Measurements from ENCODE around the gene KCTD10. TPM values are rescaled to one million over a fixed set of nuclear protein-coding genes. Genes with fewer than 3 reads are reported as not detected.
A peak's percentile ranks its signal among the peaks of the same experiment; 100 is the strongest.

KCTD10 gene
- total RNA-seq, 2 donors from 2014 or later: 53.5 to 56.9 TPM

DNA sequence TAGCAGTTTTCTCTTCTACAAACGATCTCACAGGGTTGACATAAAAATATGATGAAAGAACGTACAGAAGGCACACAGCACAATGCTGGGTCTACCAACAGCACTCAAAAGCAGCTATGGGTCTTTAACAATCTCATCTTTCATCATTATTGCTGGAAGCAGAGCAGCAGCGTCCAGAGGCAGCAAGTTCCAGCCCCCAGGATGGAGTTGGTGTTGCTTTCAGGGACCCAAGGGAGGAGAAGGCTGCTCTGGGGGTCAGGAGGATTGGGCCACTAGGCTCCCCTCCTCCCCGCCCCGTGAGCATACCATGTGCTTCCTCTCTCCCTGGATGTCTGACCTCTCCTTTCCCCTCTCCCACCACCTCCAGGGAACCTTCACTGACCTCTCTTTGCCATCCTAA lies 13.3 kb downstream of the KCTD10 start:
- Mint-ChIP-seq H3K36me3 (peaks cover 0 to 9% of the 10 kb centered on the region in 2 donors), H3K27ac (peak overlapping the region; percentile 11 to 75), H3K9me3 (no peaks in the 10 kb centered on the region)
- ATAC-seq (no peak), DNase-seq (ENCODE audit: low spot score in 2 of 2) (no peak)

DNA sequence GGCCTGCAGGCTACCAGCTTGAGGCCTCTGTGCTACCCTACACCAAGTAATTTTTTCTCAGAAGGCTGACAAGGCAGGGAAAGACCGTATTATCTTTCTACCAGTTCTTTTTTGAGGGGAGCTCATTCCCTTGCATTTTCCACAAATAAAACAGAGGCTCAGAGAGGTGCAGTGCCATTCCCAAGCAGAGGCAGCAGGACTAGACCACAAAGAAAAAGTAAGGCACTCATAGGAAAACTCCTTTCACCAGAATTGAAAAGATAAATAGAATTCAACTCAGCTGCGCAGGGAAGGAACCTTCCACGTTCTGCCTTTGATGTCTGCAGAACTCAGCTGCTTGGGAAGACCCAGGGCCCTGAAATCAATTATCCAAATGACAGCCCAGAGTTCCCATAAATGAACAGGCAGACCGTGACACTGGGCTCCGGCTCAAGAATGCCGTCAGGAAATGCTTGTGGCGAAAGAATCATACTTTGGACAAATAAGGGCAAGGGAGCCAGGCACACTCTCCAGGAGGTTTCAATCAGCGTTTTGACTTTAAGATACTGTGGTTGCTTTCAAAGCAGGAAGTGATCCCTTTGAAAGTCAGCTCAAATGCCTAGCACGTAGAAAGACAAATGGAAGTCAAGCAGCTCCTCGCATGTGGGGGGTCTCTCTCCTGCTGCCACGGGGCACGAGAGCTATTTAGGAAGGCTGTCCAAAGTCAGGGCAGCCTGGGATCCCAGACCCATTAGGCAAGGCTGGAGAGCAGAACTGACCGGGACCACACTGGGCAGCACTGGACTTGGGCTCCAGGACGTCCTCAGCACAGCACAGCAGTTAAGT lies 14.0 kb downstream of the KCTD10 start:
- Mint-ChIP-seq H3K36me3 (peaks cover 0 to 10% of the 10 kb centered on the region in 2 donors), H3K9me3 (no peaks in the 10 kb centered on the region), H3K27ac (peak overlapping the region; percentile 11 to 75)
- DNase-seq (ENCODE audit: low spot score in 2 of 2) (no peak), ATAC-seq (peak; percentile 76 to 89)

DNA sequence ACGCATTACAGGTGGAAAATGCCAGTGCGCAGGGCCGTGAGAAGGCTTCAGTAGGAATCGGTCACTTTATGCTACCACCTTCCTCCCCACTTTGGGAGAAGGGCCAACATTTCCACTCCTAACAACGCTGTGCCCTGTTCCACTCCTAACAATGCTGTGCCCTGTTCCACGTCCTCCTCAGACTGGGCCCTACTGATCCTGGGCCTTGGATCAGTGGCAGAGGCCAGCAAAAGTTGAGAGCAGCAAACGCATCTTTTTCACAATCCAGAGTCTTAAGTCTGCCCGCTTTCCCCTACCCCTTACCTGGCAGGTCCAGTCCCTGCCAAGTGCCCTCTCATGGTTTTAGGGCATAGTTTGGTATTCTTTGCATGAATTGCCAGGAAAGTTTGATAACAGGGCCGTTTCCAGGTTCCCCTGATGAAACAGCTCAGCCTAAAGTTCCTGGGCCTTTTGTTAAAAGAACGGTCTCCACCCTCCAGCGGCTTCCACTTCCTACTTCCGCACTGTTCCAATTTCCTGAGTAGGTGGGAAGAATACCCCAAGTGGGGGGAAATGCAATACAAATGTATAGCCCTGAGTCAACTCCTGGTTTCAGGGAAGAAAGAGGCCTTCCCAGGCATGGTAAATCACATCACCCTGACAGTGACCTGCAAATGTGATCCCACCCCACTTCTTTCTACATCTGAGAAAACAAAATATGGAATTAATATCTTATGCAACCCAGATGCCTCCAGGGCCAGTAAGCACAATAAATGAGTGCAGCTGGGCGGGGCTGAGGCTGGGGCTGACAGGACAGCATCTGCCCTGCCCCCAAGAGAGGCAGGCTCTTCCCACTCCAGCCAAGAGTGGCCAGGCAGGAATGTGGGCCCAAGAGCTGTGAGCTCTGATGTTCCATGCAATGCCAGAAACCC lies 15.0 kb downstream of the KCTD10 start:
- Mint-ChIP-seq H3K27ac (peak overlapping the region; percentile 11 to 75), H3K9me3 (no peaks in the 10 kb centered on the region), H3K36me3 (peaks cover 6 to 15% of the 10 kb centered on the region in 2 donors)
- ATAC-seq (no peak), DNase-seq (ENCODE audit: low spot score in 2 of 2) (no peak)

GRCh38 chr12:109461049-109461845 lies 15.9 kb downstream of the KCTD10 start:
- H3K36me3 Mint-ChIP-seq: peaks cover 7 to 15% of the 10 kb centered on the region in 2 donors
- DNase-seq (ENCODE audit: low spot score in 2 of 2) (no peak), ATAC-seq (peak in 1 of 2 donors; percentile 26)
- H3K9me3 Mint-ChIP-seq: no peaks in the 10 kb centered on the region
- peak overlapping the region in 1 of 2 donors; percentile 44 for H3K27ac Mint-ChIP-seq

- DNase-seq (ENCODE audit: low spot score in 2 of 2) (no peak), ATAC-seq (no peak)
- peak overlapping the region; percentile 44 to 63 for H3K27ac Mint-ChIP-seq
- H3K9me3 Mint-ChIP-seq: no peaks in the 10 kb centered on the region
- peaks cover 13 to 15% of the 10 kb centered on the region in 2 donors for H3K36me3 Mint-ChIP-seq
Measured at GRCh38 chr12:109460538-109460937, 16.6 kb downstream of the KCTD10 start.

DNA sequence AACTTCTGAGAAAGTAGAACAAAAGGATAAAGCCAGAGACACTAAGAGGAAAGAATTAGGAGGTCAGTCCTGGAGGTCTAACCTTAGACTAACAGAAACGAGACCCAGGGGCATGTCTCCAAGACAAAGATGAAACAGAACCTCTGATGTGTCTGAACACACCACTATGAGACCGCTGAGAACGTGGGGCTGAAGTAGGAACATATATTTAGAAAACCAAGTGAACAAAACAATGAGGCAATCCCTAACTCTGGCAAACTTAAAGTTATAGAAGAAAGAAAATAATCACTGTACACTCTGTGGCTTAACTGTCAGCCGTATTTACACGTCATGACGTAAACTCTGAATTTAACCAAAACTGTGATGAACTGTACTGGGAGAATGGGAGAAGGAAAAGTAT lies 17.9 kb downstream of the KCTD10 start:
- Mint-ChIP-seq H3K27ac (no peak overlapping the region), H3K9me3 (no peaks in the 10 kb centered on the region), H3K36me3 (peaks cover 11 to 14% of the 10 kb centered on the region in 2 donors)
- no peak for ATAC-seq
- DNase-seq (ENCODE audit: low spot score in 2 of 2): no peak

DNA sequence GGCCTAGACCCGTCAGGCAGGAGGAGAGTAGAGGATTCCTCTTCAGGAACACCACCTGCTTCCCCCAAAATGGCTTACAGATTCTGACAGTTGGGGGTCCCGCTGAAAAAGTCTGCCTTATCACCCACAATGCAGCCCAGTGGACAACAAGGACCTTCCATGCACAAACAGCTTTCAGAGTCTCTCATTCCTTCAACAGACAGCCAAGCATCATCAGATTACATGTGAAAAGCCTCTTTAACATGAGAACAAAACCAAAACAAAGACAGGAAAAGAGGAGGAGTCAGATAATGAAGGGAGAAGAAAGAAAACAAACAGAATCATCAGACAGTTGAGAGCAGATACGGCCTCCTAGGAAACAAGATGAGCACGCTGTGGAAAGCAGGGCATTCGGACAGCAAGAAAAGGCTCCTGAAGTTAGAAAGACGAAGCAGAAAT lies 18.3 kb downstream of the KCTD10 start:
- DNase-seq (ENCODE audit: low spot score in 2 of 2): no peak
- Mint-ChIP-seq H3K27ac (peak overlapping the region in 1 of 2 donors; percentile 33), H3K9me3 (no peaks in the 10 kb centered on the region), H3K36me3 (peaks cover 8 to 17% of the 10 kb centered on the region in 2 donors)
- ATAC-seq: no peak

DNA sequence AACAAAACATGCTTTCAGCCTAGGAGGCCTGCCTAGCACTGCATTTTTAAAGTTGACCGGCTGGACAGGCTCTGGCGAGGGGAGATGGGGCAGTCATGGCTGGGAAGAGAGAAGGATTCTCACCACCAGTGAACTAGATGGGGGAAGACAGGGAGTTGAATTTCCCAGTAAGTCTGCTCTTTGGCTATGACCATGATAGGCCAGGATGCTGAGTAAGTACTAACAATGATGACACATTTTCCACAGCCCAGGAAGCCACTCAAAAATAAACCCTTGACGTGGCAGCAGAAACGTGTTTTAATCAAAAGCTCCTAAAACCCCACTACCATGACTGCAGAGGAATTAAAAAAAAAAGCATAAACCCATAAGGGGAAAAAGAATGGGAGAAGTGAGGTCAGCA lies 19.0 kb downstream of the KCTD10 start:
- DNase-seq (ENCODE audit: low spot score in 2 of 2): no peak
- ATAC-seq: peak in 1 of 2 donors; percentile 35

DNA sequence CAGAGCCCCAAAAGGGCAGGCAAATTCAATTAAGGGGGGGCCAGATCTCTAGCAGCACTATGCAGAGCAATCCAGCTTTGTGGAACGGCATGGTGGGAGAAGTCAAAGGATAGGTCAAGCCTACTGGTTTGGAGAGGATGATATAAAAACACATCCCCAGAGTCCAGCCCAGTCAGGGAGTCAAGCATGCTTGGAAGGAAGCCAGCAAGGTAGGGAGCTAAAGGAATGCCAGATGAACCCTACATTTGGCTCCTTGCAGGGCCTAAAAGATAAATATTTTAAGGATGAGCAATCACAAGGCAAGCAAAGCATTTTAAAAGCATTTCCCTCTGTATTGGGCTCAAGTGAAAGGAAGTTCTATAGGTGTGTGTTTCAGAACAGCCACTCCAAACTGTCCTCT lies 21.4 kb downstream of the KCTD10 start:
- DNase-seq (ENCODE audit: low spot score in 2 of 2): no peak
- H3K36me3 Mint-ChIP-seq: peaks cover 8 to 17% of the 10 kb centered on the region in 2 donors
- no peak overlapping the region for H3K27ac Mint-ChIP-seq
- H3K9me3 Mint-ChIP-seq: no peaks in the 10 kb centered on the region
- no peak for ATAC-seq

More for the DNA sequence above, 19.0 kb downstream of the KCTD10 start:
- H3K27ac Mint-ChIP-seq: peak overlapping the region; percentile 70 to 88
- peaks cover 8 to 17% of the 10 kb centered on the region in 2 donors for H3K36me3 Mint-ChIP-seq
- no peaks in the 10 kb centered on the region for H3K9me3 Mint-ChIP-seq

GRCh38 chr12:109452489-109452888 lies 24.6 kb downstream of the KCTD10 start:
- Mint-ChIP-seq H3K27ac (no peak overlapping the region), H3K36me3 (peaks cover 0 to 12% of the 10 kb centered on the region in 2 donors), H3K9me3 (no peaks in the 10 kb centered on the region)
- ATAC-seq: no peak
- DNase-seq (ENCODE audit: low spot score in 2 of 2): no peak

- no peak for ATAC-seq
- Mint-ChIP-seq H3K9me3 (no peaks in the 10 kb centered on the region), H3K36me3 (peaks cover 0 to 11% of the 10 kb centered on the region in 2 donors)
Measured at GRCh38 chr12:109451400-109451799, 25.7 kb downstream of the KCTD10 start.

GRCh38 chr12:109450980-109451379 lies 26.1 kb downstream of the KCTD10 start:
- ATAC-seq (no peak), DNase-seq (ENCODE audit: low spot score in 2 of 2) (no peak)
- peaks cover 0 to 8% of the 10 kb centered on the region in 2 donors for H3K36me3 Mint-ChIP-seq
- H3K27ac Mint-ChIP-seq: peak overlapping the region in 1 of 2 donors; percentile 73
- no peaks in the 10 kb centered on the region for H3K9me3 Mint-ChIP-seq

More at GRCh38 chr12:109451400-109451799, 25.7 kb downstream of the KCTD10 start:
- no peak overlapping the region for H3K27ac Mint-ChIP-seq
- no peak for DNase-seq (ENCODE audit: low spot score in 2 of 2)

DNA sequence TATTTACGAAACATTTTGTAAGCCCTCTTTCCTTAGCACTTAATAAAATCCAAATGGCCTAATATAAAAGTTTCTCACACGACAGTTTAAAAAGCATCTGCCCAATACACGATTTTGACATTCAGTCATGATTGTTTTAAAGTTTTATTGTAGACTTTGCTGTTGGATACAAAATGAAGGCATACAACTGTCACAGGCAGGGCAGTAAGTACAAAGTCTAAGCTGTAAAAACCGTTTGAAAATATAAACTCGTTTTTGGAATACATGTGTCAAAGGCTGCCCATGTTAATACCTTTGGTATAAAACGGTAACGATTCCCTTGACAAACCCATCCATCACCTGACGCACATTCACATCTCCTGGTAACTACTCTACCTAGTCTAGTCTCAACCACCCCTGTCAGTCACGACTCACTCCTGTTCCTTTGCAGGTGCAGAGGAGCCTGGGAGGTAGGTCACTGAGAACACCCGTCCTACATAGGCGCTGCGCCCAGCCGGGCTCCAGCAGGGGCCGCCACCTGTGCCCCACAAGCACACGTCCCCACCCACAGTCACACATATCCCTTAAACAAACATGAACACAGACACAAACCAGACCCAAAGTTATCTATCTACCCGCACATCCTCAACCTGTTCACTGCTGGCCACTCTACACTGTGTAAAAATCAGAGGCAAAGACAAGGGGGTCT lies 27.1 kb downstream of the KCTD10 start:
- ATAC-seq (no peak), DNase-seq (ENCODE audit: low spot score in 2 of 2) (no peak)
- peaks cover 0 to 5% of the 10 kb centered on the region in 2 donors for H3K36me3 Mint-ChIP-seq
- H3K27ac Mint-ChIP-seq: peak overlapping the region in 1 of 2 donors; percentile 63
- H3K9me3 Mint-ChIP-seq: no peaks in the 10 kb centered on the region

DNA sequence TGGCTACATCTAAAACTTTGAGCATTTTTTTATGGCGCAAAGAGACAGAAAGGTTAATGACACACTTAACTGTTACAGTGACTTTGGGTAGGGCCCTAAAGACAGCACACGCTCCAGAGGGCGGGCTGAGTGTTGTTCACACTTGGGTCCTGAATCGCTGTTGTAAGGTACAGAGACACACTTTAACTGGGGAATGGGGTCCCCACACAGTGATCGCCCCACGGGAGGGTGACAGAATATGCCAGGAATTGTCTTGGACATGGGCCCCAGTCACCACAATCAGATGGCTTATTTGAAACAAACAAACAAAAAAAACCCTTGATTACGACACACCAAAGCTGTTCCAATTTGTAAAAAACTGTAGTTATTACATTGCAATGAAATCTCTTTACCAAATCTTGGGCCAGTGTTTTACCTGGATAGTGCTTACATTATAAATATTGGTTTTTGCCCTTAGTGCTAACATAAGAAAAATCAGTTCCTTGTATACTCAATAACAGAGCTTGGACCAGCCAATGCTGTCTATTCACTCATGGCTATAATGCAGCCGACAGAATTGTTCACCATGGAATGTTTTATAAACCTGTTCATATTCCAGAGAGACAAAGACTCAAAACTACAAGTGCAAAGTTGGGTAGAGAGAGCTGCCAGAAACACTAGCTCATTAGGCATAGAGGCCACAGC lies 28.3 kb downstream of the KCTD10 start:
- Mint-ChIP-seq H3K27ac (peak overlapping the region in 1 of 2 donors; percentile 12), H3K36me3 (no peaks in the 10 kb centered on the region), H3K9me3 (no peaks in the 10 kb centered on the region)
- DNase-seq (ENCODE audit: low spot score in 2 of 2): no peak
- ATAC-seq: no peak

- Mint-ChIP-seq H3K9me3 (no peaks in the 10 kb centered on the region), H3K27ac (no peak overlapping the region), H3K36me3 (no peaks in the 10 kb centered on the region)
Measured at GRCh38 chr12:109448272-109448671, 28.8 kb downstream of the KCTD10 start.

More at GRCh38 chr12:109448272-109448671, 28.8 kb downstream of the KCTD10 start:
- DNase-seq (ENCODE audit: low spot score in 2 of 2) (no peak), ATAC-seq (no peak)
